ENCODE measurements around the gene CIB4. TPM values are rescaled to one million over a fixed set of nuclear protein-coding genes. Genes with fewer than 3 reads are reported as not detected.

The CIB4 gene
- total and polyA plus RNA-seq, 2 experiments from 2014 or later: not detected

GRCh38 chr2:26555246-26556133 lies 85.7 kb downstream of the CIB4 start:
- peak in 1 of 2 donors; percentile 14 for DNase-seq (ENCODE audit: low read depth in 1 of 2, low spot score in 1 of 2)

GRCh38 chr2:26552641-26553374 lies 88.4 kb downstream of the CIB4 start:
- Histone ChIP-seq H3K27ac (no peak overlapping the region), H3K4me1 (ENCODE audit: low read depth) (no peaks in the 10 kb centered on the region), H3K36me3 (no peaks in the 10 kb centered on the region), H3K9me3 (ENCODE audit: low read depth) (no peaks in the 10 kb centered on the region), H3K27me3 (peaks cover under 1% of the 10 kb centered on the region), H3K4me3 (no peak overlapping the region)
- TF ChIP-seq CTCF (IDR thresholded peaks at IDR 0.05; ENCODE audit: low read depth, low read length): no peak
- DNase-seq (ENCODE audit: low read depth in 1 of 2, low spot score in 1 of 2): no peak

More at GRCh38 chr2:26555246-26556133, 85.7 kb downstream of the CIB4 start:
- no peaks in the 10 kb centered on the region for H3K4me1 ChIP-seq (ENCODE audit: low read depth)
- peaks cover 20% of the 10 kb centered on the region for H3K27me3 ChIP-seq
- TF ChIP-seq CTCF (IDR thresholded peaks at IDR 0.05; ENCODE audit: low read depth, low read length): peak; percentile 27
- H3K4me3 ChIP-seq: no peak overlapping the region
- no peaks in the 10 kb centered on the region for H3K36me3 ChIP-seq
- no peaks in the 10 kb centered on the region for H3K9me3 ChIP-seq (ENCODE audit: low read depth)
- H3K27ac ChIP-seq: no peak overlapping the region

GRCh38 chr2:26550276-26551015 lies 90.7 kb downstream of the CIB4 start:
- Histone ChIP-seq H3K4me3 (no peak overlapping the region), H3K9me3 (ENCODE audit: low read depth) (no peaks in the 10 kb centered on the region), H3K27me3 (no peaks in the 10 kb centered on the region), H3K36me3 (no peaks in the 10 kb centered on the region), H3K27ac (no peak overlapping the region), H3K4me1 (ENCODE audit: low read depth) (no peaks in the 10 kb centered on the region)
- DNase-seq (ENCODE audit: low read depth in 1 of 2, low spot score in 1 of 2): no peak
- TF ChIP-seq CTCF (IDR thresholded peaks at IDR 0.05; ENCODE audit: low read depth, low read length): no peak

GRCh38 chr2:26542676-26543505 lies 98.3 kb downstream of the CIB4 start:
- H3K27me3 ChIP-seq: no peaks in the 10 kb centered on the region
- DNase-seq (ENCODE audit: low read depth in 1 of 2, low spot score in 1 of 2): no peak
- no peak overlapping the region for H3K27ac ChIP-seq
- no peaks in the 10 kb centered on the region for H3K36me3 ChIP-seq
- H3K9me3 ChIP-seq (ENCODE audit: low read depth): no peaks in the 10 kb centered on the region
- no peaks in the 10 kb centered on the region for H3K4me1 ChIP-seq (ENCODE audit: low read depth)
- no peak overlapping the region for H3K4me3 ChIP-seq
- TF ChIP-seq CTCF (IDR thresholded peaks at IDR 0.05; ENCODE audit: low read depth, low read length): no peak

GRCh38 chr2:26542194-26542455 lies 99.0 kb downstream of the CIB4 start:
- DNase-seq (ENCODE audit: low read depth in 1 of 2, low spot score in 1 of 2): no peak
- Histone ChIP-seq H3K4me1 (ENCODE audit: low read depth) (no peaks in the 10 kb centered on the region), H3K4me3 (no peak overlapping the region), H3K36me3 (no peaks in the 10 kb centered on the region), H3K27me3 (no peaks in the 10 kb centered on the region), H3K9me3 (ENCODE audit: low read depth) (no peaks in the 10 kb centered on the region), H3K27ac (no peak overlapping the region)
- no peak for TF ChIP-seq CTCF (IDR thresholded peaks at IDR 0.05; ENCODE audit: low read depth, low read length)

Measured in cardiac muscle cell (in vitro differentiated cells and primary cell).